Measurements from ENCODE around the gene PPEF2.

- TF ChIP-seq POLR2A (IDR thresholded peaks at IDR 0.05), result no peak
- no peak for TF ChIP-seq CTCF (IDR thresholded peaks at IDR 0.05)
- TF ChIP-seq POLR2AphosphoS5 (IDR thresholded peaks at IDR 0.05; ENCODE audit: insufficient read depth in 1 of 2, low read depth in 1 of 2), result no peak
Measured at GRCh38 chr4:75849461-75849860, 52.8 kb downstream of the PPEF2 start.
